Activated CD4-positive, CD25-positive, alpha-beta regulatory T cell (primary cell): Measurements from ENCODE around the gene POLN.

Experiments
- DNase-seq, 4 experiments: peaks; one replicate each; lab custom pipeline; 2025; lab: John Stamatoyannopoulos, UW

Gene POLN

GRCh38 chr4:2059726-2060602 is 182.0 kb downstream of the POLN start:
- DNase-seq: no peak

GRCh38 chr4:2059046-2059725 is 182.7 kb downstream of the POLN start, which contains the start of gene NAT8L:
TSS of gene NAT8L (plus strand) at chr4:2059327. CDS start at chr4:2059512, 185 bp downstream.
- DNase-seq: no peak

GRCh38 chr4:2058264-2059045 is 183.5 kb downstream of the POLN start:
- DNase-seq: no peak

- DNase-seq: no peak
These were observed 184.4 kb downstream of the POLN start for GRCh38 chr4:2057382-2058065.

GRCh38 chr4:2054217-2054616 is 187.7 kb downstream of the POLN start:
- DNase-seq: no peak

- DNase-seq: no peak
These were observed 190.8 kb downstream of the POLN start for GRCh38 chr4:2051086-2051485.

- DNase-seq: no peak
These were observed 192.1 kb downstream of the POLN start for GRCh38 chr4:2049811-2050210.

- no peak for DNase-seq
These were observed 192.5 kb downstream of the POLN start for GRCh38 chr4:2049381-2049780.

- DNase-seq: no peak
These were observed 193.1 kb downstream of the POLN start for GRCh38 chr4:2048831-2049230.

- no peak for DNase-seq
These were observed 193.9 kb downstream of the POLN start for GRCh38 chr4:2047781-2048581.

- no peak for DNase-seq
These were observed 194.8 kb downstream of the POLN start for GRCh38 chr4:2047031-2047660.

- no peak for DNase-seq
These were observed 195.6 kb downstream of the POLN start for GRCh38 chr4:2046031-2046961.

GRCh38 chr4:2045518-2045951 is 196.4 kb downstream of the POLN start:
- DNase-seq: no peak

GRCh38 chr4:2044542-2045517 is 197.1 kb downstream of the POLN start:
- DNase-seq: no peak

- no peak for DNase-seq
These were observed 197.8 kb downstream of the POLN start for GRCh38 chr4:2044119-2044485.

- DNase-seq: no peak
These were observed 198.4 kb downstream of the POLN start for GRCh38 chr4:2043396-2044118.

GRCh38 chr4:2042947-2043395 is 198.9 kb downstream of the POLN start:
- DNase-seq: no peak
